HG02938 (cell line): Measurements from ENCODE around the gene ATP6V0A4.

Experiments used
- ATAC-seq: cut with Tn5 transposase; IDR thresholded peaks from one replicate; pipeline ENCODE4 v1.9.1; 2021; ENCODE audit warnings: mild to moderate bottlenecking, moderate library complexity; ENCODE audit not compliant: unreplicated experiment

The ATP6V0A4 gene

GRCh38 chr7:138663725-138664710 is 134.0 kb downstream of the ATP6V0A4 start:
- no peak for ATAC-seq

GRCh38 chr7:138662991-138663320 is 135.0 kb downstream of the ATP6V0A4 start:
- ATAC-seq: no peak

- no peak for ATAC-seq
Observed at GRCh38 chr7:138662076-138662990, 135.7 kb downstream of the ATP6V0A4 start.

GRCh38 chr7:138661069-138661635 is 136.8 kb downstream of the ATP6V0A4 start:
- no peak for ATAC-seq

GRCh38 chr7:138658889-138659288 is 139.1 kb downstream of the ATP6V0A4 start:
- ATAC-seq: no peak

GRCh38 chr7:138657854-138658386 is 140.1 kb downstream of the ATP6V0A4 start:
- no peak for ATAC-seq

DNA sequence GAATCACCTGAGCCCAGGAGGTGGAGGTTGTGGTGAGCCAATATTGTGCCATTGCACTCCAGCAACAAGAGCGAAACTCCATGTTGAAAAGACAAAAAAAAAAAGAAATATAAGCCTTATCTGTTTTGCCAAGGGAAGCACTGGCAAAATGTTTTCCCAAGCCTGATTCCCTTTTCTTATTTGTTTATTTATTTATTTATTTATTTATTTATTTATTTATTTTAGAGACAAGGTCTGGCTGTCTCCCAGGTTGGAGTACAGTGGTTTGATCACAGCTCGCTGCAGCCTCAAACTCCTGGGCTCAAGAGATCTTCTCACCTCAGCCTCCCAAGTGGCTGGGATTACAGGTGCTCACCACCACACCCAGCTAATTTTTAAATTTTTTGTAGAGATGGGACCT is 141.0 kb downstream of the ATP6V0A4 start:
- no peak for ATAC-seq
